Measurements from ENCODE around the gene C2orf74. TPM values are rescaled to one million over a fixed set of nuclear protein-coding genes. Genes with fewer than 3 reads are reported as not detected.
"Not testable (repeated sequence)": the region's sequence is repeated elsewhere in the genome, so short reads cannot be mapped to it uniquely, and the experiment has no call there.

The C2orf74 gene
- total and polyA plus RNA-seq, 12 donors = 6.3 to 74.8 (median 31.3) TPM

DNA sequence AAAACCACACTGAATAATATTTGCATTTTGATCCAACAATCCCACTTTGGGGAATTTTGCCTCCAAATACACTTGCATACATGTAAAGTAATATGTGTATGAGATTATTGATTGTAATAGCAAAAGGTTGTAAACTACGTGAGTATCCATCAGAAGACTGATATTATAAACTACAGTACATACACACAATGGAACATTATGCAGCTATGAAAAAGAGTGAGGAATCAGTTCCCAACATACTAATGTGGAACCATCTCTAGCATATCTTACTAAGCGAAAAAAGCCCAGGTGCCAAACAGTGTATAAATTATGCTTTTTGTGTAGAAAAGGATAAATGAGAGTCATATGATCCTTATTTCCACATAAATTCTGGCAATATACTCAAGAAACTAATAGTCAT lies 16.0 kb upstream of the C2orf74 start:
- intact Hi-C loops (cut with DNase I) = no loop called here
- H3K9me3 ChIP-seq (replicated peaks in 1 of 3) = no peaks in the 10 kb centered on the region
- WGBS, 4 donors = 97 to 100% (median 100%) methylated on average over 2 of the region's 2 CpGs
- peak overlapping the region in 3 of 5 donors; percentile 24 to 62 (median 53) for H3K27ac ChIP-seq
- no peak for DNase-seq
- H3K27me3 ChIP-seq = no peaks in the 10 kb centered on the region
- H3K36me3 ChIP-seq (replicated peaks in 1 of 2) = peaks cover 0 to 12% of the 10 kb centered on the region in 2 donors
- TF ChIP-seq POLR2A (IDR thresholded peaks at IDR 0.05) = no peak
- TF ChIP-seq, protein P1, sequence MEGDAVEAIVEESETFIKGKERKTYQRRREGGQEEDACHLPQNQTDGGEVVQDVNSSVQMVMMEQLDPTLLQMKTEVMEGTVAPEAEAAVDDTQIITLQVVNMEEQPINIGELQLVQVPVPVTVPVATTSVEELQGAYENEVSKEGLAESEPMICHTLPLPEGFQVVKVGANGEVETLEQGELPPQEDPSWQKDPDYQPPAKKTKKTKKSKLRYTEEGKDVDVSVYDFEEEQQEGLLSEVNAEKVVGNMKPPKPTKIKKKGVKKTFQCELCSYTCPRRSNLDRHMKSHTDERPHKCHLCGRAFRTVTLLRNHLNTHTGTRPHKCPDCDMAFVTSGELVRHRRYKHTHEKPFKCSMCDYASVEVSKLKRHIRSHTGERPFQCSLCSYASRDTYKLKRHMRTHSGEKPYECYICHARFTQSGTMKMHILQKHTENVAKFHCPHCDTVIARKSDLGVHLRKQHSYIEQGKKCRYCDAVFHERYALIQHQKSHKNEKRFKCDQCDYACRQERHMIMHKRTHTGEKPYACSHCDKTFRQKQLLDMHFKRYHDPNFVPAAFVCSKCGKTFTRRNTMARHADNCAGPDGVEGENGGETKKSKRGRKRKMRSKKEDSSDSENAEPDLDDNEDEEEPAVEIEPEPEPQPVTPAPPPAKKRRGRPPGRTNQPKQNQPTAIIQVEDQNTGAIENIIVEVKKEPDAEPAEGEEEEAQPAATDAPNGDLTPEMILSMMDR (IDR thresholded peaks at IDR 0.05) = no peak
- H3K4me3 ChIP-seq = peak overlapping the region in 1 of 4 donors; percentile 63
- H3K4me1 ChIP-seq (replicated peaks in 1 of 2) = peaks cover 0 to 8% of the 10 kb centered on the region in 2 donors

DNA sequence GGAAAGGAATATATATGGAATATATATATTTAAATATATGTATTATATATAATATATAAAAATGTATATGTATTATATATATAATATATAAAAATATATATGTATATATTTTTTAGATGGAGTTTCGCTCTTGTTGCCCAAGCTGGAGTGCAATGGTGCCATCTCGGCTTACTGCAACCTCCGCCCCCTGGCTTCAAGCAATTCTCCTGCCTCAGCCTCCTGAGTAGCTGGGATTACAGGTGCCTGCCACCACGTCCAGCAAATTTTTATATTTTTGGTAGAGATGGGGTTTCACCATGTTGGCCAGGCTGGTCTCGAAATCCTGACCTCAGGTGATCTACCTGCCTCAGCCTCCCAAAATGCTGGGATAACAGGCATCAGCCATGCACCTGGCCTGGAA lies 13.9 kb upstream of the C2orf74 start:
- H3K4me1 ChIP-seq (replicated peaks in 1 of 2); DNase-seq; H3K27ac ChIP-seq; intact Hi-C loops (cut with DNase I); H3K4me3 ChIP-seq; H3K27me3 ChIP-seq; H3K9me3 ChIP-seq (replicated peaks in 1 of 3): not testable (repeated sequence)
- H3K36me3 ChIP-seq (replicated peaks in 1 of 2) = peaks cover 0 to 12% of the 10 kb centered on the region in 2 donors
- WGBS, 4 donors = 96 to 98% (median 97%) methylated on average over 5 of the region's 5 CpGs

DNA sequence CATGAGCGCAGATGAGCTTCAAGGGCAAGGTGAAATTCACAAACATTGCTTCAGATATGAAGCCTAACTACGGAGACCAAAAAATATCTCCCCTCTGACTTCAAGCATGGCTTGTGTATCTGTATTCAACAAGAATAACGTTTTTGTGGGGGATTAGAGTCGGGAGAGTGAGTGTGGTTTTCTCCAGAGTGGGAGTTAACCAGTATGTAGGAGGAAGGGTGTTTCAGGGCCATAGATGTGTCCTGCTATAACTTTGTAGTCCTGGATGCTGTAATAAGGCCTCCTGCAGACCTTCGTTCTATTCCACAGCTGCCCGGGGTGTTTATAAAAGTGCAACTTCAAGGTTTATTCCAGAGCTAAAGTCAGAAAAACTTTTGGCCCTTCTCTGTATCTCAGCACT lies 12.9 kb upstream of the C2orf74 start:
- H3K27me3 ChIP-seq = no peaks in the 10 kb centered on the region
- H3K9me3 ChIP-seq (replicated peaks in 1 of 3) = no peaks in the 10 kb centered on the region
- no peak for DNase-seq
- WGBS, 4 donors = 80 to 88% (median 83%) methylated on average over 6 of the region's 6 CpGs
- H3K4me1 ChIP-seq (replicated peaks in 1 of 2) = peaks cover 0 to 8% of the 10 kb centered on the region in 2 donors
- H3K27ac ChIP-seq = no peak overlapping the region
- peaks cover 0 to 12% of the 10 kb centered on the region in 2 donors for H3K36me3 ChIP-seq (replicated peaks in 1 of 2)
- TF ChIP-seq, protein P1 (IDR thresholded peaks at IDR 0.05) = no peak
- TF ChIP-seq POLR2A (IDR thresholded peaks at IDR 0.05) = no peak
- H3K4me3 ChIP-seq = no peak overlapping the region
- intact Hi-C loops (cut with DNase I) = no loop called here

DNA sequence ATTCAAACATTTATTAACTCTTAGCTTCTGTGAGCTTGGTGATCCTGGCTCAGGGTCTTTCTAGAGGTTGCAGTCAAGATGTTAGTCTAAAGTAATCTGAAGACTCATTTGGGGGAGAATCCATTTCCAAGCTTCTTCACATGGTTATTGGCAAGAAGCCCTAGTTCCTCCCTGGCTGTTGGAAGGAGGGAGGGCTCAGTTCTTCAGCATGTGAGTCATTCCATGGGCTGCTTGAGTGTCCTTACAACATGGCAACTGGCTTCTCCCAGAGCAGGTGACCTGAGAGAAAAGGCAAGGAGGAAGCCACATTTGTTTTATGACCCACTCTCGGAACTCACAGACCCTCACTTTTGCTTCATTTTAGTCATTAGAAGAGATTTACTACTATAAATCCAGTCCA lies 10.6 kb upstream of the C2orf74 start:
- no peak overlapping the region for H3K27ac ChIP-seq
- WGBS, 4 donors = 86 to 100% (median 95%) methylated on average over 1 of the region's 1 CpG
- no peak overlapping the region for H3K4me3 ChIP-seq
- H3K27me3 ChIP-seq = no peaks in the 10 kb centered on the region
- intact Hi-C loops (cut with DNase I) = no loop called here
- DNase-seq = peak in 2 of 7 donors; percentile 14 to 26
- no peaks in the 10 kb centered on the region for H3K4me1 ChIP-seq (replicated peaks in 1 of 2)
- no peaks in the 10 kb centered on the region for H3K9me3 ChIP-seq (replicated peaks in 1 of 3)
- TF ChIP-seq POLR2A (IDR thresholded peaks at IDR 0.05) = no peak
- TF ChIP-seq, protein P1 (IDR thresholded peaks at IDR 0.05) = no peak
- peaks cover 0 to 12% of the 10 kb centered on the region in 2 donors for H3K36me3 ChIP-seq (replicated peaks in 1 of 2)

DNA sequence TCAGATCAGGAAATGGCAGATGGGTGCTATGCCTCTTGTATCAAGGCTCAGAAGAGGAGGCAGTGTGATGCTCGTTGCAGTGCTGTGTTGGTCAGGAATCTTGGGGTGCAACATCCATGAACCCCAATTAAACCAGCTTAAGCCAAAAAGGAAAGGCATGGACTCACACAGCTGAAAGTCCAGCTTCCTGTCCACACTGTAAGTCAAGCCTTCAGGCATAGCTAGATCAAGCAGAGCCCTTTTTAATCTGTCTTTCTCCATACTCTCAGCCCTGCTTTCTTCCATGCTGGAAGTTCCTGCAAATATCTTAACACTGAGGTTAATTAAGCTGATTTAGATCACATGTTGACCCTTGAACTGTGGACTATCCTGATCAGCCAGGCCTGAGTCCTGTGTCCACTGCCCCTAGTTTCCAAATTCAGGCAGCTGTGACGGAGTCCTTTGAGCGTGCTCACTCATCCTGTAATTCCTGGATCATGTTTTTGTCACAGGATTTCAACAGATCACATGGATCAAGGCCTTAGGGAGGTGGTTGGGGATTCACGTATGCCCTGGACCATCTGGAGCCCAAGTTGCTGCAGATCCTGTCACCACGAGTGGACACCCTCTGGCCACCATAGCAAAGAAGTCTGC lies 4.5 kb upstream of the C2orf74 start:
- intact Hi-C loops (cut with DNase I) = no loop called here
- WGBS, 4 donors = 74 to 96% (median 91%) methylated on average over 5 of the region's 5 CpGs
- Histone ChIP-seq H3K36me3 (replicated peaks in 1 of 2) (no peaks in the 10 kb centered on the region), H3K9me3 (replicated peaks in 1 of 3) (no peaks in the 10 kb centered on the region), H3K4me3 (no peak overlapping the region), H3K4me1 (replicated peaks in 1 of 2) (no peaks in the 10 kb centered on the region), H3K27me3 (no peaks in the 10 kb centered on the region), H3K27ac (no peak overlapping the region)
- peak in 1 of 7 donors; percentile 30 for DNase-seq
- TF ChIP-seq, protein P1 (IDR thresholded peaks at IDR 0.05) = no peak
- TF ChIP-seq POLR2A (IDR thresholded peaks at IDR 0.05) = no peak
